Spleen (tissue), 11 donors: ENCODE data around the gene RNPEP. TPM values are rescaled to one million over a fixed set of nuclear protein-coding genes. Genes with fewer than 3 reads are reported as not detected.

Experiments used
- DNase-seq: peaks from one replicate; pipeline ENCODE4 v3.0.0-alpha.2; 2020
- H3K27ac ChIP-seq, 8 donors: fragments of 200-600 bp; sonication (generic) in 7 of 8; 1 replicate in 4 of 8; 2 replicates in 4 of 8; pipeline versions ENCODE4 v1.5.0 to v1.8.0; 2016 to 2021; ENCODE audit warnings: inconsistent platforms in 4 of 8, mild to moderate bottlenecking in 4 of 8, moderate library complexity in 1 of 8
- H3K27me3 ChIP-seq, 7 donors: fragments of 200-600 bp; sonication (generic) in 6 of 7; replicated peaks in 1 of 7; 1 replicate in 4 of 7; 2 replicates in 3 of 7; pipeline versions ENCODE4 v1.5.0 to v1.8.0; 2016 to 2021; ENCODE audit warnings: inconsistent platforms in 3 of 7, mild to moderate bottlenecking in 1 of 7
- H3K36me3 ChIP-seq, 6 donors: fragments of 200-600 bp; sonication (generic) in 5 of 6; 1 replicate in 4 of 6; 2 replicates in 2 of 6; pipeline versions ENCODE4 v1.5.0 to v1.8.0; 2016 to 2021; ENCODE audit warnings: inconsistent platforms in 2 of 6
- H3K4me1 ChIP-seq, 6 donors: fragments of 200-600 bp; sonication (generic) in 5 of 6; 1 replicate in 3 of 6; 2 replicates in 3 of 6; pipeline versions ENCODE4 v1.5.0 to v1.8.0; 2016 to 2021; ENCODE audit warnings: inconsistent platforms in 3 of 6
- H3K4me3 ChIP-seq, 8 donors: fragments of 200-600 bp; sonication (generic) in 7 of 8; 1 replicate in 4 of 8; 2 replicates in 4 of 8; pipeline versions ENCODE4 v1.5.0 to v1.8.0; 2016 to 2021; ENCODE audit warnings: inconsistent platforms in 4 of 8, mild to moderate bottlenecking in 4 of 8, moderate library complexity in 2 of 8
- H3K9me3 ChIP-seq, 8 donors: fragments of 200-600 bp; sonication (generic) in 7 of 8; 1 replicate in 4 of 8; 2 replicates in 4 of 8; pipeline versions ENCODE4 v1.5.0 to v1.8.0; 2016 to 2021; ENCODE audit warnings: inconsistent platforms in 4 of 8
- POLR2A ChIP-seq, 3 donors: fragments of 450-650 bp; IDR thresholded peaks; one replicate each; pipeline ENCODE4 v1.5.1; 2017; ENCODE audit warnings: antibody characterized with exemption in 3 of 3, mild to moderate bottlenecking in 1 of 3
- POLR2AphosphoS5 ChIP-seq, 3 donors: sonication (generic); formaldehyde crosslinking; IDR thresholded peaks; one replicate each; pipeline ENCODE4 v1.5.1; 2017; ENCODE audit warnings: antibody characterized with exemption in 3 of 3
- WGBS, 5 donors: extraction: QIAGEN DNeasy Blood & Tissue Kit in 3 of 5; methylation state at CpG; one replicate each; pipeline versions ENCODE4 v1.1.5 to v1.1.7; 2013 to 2018; 5-methylcytosine and 5-hydroxymethylcytosine counted together
- intact Hi-C: fragments of 100-400 bp; cut with DNase I; formaldehyde crosslinking; loops from one replicate; pipeline ENCODE4 v1.15.0; 2023; ENCODE audit warnings: low total_unique reads
- polyA plus RNA-seq, 3 donors: library from polyadenylated mRNA; stranded (reverse); fragments of 200-250 nt; gene quantifications; one replicate each; pipeline ENCODE4 v1.2.1, GENCODE V29; 2013
- total RNA-seq, 7 donors: library from RNA; depleted of rRNA in 3 of 7; stranded (reverse); fragments of >200 nt in 3 of 7; fragmentation: NEBNext Ultra II Directional in 4 of 7; extraction: Animal tissue kit (Norgen Biotek cat#: 25700) in 4 of 7; gene quantifications; one replicate each; pipeline versions ENCODE4 v1.1.0 to v1.2.1, GENCODE V29; 2016 to 2021
- TF ChIP-seq, protein P1 (sequence below), 11 experiments: fragments of 200-600 bp in 7 of 11; fragments of 450-650 bp in 4 of 11; sonication (generic) in 4 of 11; IDR thresholded peaks in 8 of 11; conservative IDR thresholded peaks in 3 of 11; 1 replicate in 7 of 11; 2 replicates in 4 of 11; pipeline versions ENCODE4 v1.4.0 to v1.8.0; 2016 to 2021; ENCODE audit warnings: antibody characterized with exemption in 11 of 11, inconsistent platforms in 4 of 11, mild to moderate bottlenecking in 1 of 11
- donor health status: healthy with polysubstance abuse.
- donor health status: DM: no; HTN: no; CAD: no; lungs with moderate emphysema.
- donor health status: DM: no; HTN: no; CAD: no.
- donor health status: Bipolar disorder and iron deficiency.
- donor health status: healthy.
- donor health status: DM: no; HTN: no; CAD: no.
- donor health status: DM: yes; HTN: yes; CAD: no.

The RNPEP gene
- total and polyA plus RNA-seq, 10 donors = 24.8 to 69.0 (median 57.3) TPM

DNA sequence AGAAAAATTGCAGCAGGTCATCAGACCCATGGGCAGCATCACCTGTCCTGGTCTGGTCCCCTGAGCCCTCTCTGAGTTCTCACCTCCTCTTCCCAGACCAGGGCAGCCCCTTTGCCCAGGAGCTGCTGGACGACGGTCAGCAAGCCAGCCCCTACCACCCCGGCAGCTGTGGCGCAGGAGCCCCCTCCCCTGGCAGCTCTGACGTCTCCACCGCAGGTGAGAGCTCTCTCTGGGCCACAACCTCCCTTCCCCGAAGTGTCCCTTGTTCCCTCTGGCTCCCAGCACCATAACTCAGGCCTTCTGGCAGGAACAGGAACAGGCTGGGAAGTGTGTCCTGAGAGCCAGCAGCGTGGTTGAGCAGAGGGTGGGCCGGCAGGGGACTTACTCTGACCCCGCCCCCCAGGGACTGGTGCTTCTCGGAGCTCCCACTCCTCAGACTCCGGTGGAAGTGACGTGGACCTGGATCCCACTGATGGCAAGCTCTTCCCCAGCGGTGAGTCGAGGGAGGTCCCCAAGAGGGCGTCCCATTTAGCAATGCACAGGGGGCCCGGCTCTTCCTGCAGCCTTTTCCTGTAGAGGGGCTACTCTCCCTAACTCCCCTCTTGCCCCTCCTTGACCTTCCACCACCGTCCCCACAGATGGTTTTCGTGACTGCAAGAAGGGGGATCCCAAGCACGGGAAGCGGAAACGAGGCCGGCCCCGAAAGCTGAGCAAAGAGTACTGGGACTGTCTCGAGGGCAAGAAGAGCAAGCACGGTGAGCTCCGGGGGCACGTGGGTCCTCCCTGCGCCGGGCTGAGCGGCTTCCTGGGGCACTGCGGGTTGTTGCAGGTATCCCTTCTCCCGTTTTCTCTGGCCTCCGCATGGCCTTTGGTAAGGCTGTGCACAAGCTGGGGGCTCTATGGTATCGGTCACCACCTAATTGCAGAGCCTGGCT, 30.4 kb downstream of the RNPEP start:
- TF ChIP-seq POLR2AphosphoS5 (IDR thresholded peaks at IDR 0.05) = no peak
- no peak for TF ChIP-seq POLR2A (IDR thresholded peaks at IDR 0.05)
- TF ChIP-seq, protein P1, sequence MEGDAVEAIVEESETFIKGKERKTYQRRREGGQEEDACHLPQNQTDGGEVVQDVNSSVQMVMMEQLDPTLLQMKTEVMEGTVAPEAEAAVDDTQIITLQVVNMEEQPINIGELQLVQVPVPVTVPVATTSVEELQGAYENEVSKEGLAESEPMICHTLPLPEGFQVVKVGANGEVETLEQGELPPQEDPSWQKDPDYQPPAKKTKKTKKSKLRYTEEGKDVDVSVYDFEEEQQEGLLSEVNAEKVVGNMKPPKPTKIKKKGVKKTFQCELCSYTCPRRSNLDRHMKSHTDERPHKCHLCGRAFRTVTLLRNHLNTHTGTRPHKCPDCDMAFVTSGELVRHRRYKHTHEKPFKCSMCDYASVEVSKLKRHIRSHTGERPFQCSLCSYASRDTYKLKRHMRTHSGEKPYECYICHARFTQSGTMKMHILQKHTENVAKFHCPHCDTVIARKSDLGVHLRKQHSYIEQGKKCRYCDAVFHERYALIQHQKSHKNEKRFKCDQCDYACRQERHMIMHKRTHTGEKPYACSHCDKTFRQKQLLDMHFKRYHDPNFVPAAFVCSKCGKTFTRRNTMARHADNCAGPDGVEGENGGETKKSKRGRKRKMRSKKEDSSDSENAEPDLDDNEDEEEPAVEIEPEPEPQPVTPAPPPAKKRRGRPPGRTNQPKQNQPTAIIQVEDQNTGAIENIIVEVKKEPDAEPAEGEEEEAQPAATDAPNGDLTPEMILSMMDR (IDR thresholded peaks at IDR 0.05 in 8 of 11, conservative IDR thresholded peaks at IDR 0.05 in 3 of 11) = no peak
- Histone ChIP-seq H3K9me3 (no peaks in the 10 kb centered on the region), H3K4me3 (no peak overlapping the region), H3K36me3 (peaks cover 0 to 34% (median under 1%) of the 10 kb centered on the region in 6 donors), H3K4me1 (peaks cover 0 to 9% (median 0%) of the 10 kb centered on the region in 6 donors), H3K27ac (no peak overlapping the region), H3K27me3 (peaks cover 0 to 5% (median 2%) of the 10 kb centered on the region in 7 donors)
- intact Hi-C loops = no loop called here
- WGBS, 5 donors = 75 to 89% (median 80%) methylated on average over 29 to 35 of the region's 35 CpGs
- no peak for DNase-seq

DNA sequence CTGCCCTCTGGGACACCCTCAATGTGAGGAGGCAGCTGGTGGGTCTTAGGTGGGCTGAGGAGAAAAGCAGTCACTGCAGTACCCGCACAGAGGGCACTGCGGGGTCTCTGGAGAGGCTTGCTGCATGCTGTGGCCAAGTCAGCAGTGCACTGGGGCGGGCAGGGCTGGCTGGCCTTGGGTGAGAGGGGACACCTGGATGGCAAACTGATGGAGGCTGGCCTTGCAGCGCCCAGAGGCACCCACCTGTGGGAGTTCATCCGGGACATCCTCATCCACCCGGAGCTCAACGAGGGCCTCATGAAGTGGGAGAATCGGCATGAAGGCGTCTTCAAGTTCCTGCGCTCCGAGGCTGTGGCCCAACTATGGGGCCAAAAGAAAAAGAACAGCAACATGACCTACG, 31.2 kb downstream of the RNPEP start:
- DNase-seq = no peak
- peaks cover 0 to 9% (median 0%) of the 10 kb centered on the region in 6 donors for H3K4me1 ChIP-seq
- no peaks in the 10 kb centered on the region for H3K9me3 ChIP-seq
- TF ChIP-seq POLR2AphosphoS5 (IDR thresholded peaks at IDR 0.05) = no peak
- TF ChIP-seq POLR2A (IDR thresholded peaks at IDR 0.05) = no peak
- TF ChIP-seq, protein P1 (IDR thresholded peaks at IDR 0.05 in 8 of 11, conservative IDR thresholded peaks at IDR 0.05 in 3 of 11) = no peak
- H3K27me3 ChIP-seq = peaks cover 0 to 13% (median 8%) of the 10 kb centered on the region in 7 donors
- WGBS, 5 donors = 91 to 99% (median 95%) methylated on average over 10 to 12 of the region's 12 CpGs
- intact Hi-C loops = no loop called here
- H3K36me3 ChIP-seq = peaks cover 0 to 26% (median 0%) of the 10 kb centered on the region in 6 donors
- no peak overlapping the region for H3K4me3 ChIP-seq
- H3K27ac ChIP-seq = no peak overlapping the region

DNA sequence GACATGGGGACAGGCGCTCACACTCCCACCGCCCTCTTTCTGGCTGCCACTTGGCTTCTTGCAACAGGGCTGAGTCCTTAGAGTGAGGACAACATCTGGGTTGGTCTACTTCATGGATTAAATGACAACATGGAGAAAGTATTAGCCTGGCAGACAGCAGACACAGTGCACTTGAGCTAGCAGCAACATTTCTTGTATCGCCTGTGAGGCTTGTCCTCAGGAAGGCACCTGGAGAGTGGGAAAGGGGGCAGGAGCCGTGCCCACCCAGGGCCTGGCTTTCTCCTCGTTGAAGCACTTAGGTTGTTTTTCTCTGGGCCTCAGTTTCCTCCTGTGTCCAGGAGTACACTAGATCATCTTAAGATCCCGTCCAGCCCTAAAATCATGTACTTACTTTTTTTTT, 31.6 kb downstream of the RNPEP start:
- no peak overlapping the region for H3K4me3 ChIP-seq
- H3K4me1 ChIP-seq = peaks cover 0 to 9% (median 0%) of the 10 kb centered on the region in 6 donors
- TF ChIP-seq, protein P1 (IDR thresholded peaks at IDR 0.05 in 8 of 11, conservative IDR thresholded peaks at IDR 0.05 in 3 of 11) = no peak
- no peak for TF ChIP-seq POLR2A (IDR thresholded peaks at IDR 0.05)
- TF ChIP-seq POLR2AphosphoS5 (IDR thresholded peaks at IDR 0.05) = no peak
- DNase-seq = no peak
- no peaks in the 10 kb centered on the region for H3K9me3 ChIP-seq
- intact Hi-C loops = no loop called here
- WGBS, 5 donors = 89 to 97% (median 91%) methylated on average over 6 of the region's 6 CpGs
- H3K27me3 ChIP-seq = peaks cover 0 to 14% (median 8%) of the 10 kb centered on the region in 7 donors
- H3K36me3 ChIP-seq = peaks cover 0 to 26% (median 0%) of the 10 kb centered on the region in 6 donors
- no peak overlapping the region for H3K27ac ChIP-seq
